Stimulated activated CD8-positive, alpha-beta memory T cell treated with anti-CD3 and anti-CD28 coated beads, Interleukin-15, amount 100 ng/mL, for 1 hour (primary cell): ENCODE results near the gene FOXN3.

Source experiments
- DNase-seq: peaks from one replicate; pipeline ENCODE4 v3.0.0-alpha.2; 2020; ENCODE audit warnings: low read depth

The FOXN3 gene

DNA sequence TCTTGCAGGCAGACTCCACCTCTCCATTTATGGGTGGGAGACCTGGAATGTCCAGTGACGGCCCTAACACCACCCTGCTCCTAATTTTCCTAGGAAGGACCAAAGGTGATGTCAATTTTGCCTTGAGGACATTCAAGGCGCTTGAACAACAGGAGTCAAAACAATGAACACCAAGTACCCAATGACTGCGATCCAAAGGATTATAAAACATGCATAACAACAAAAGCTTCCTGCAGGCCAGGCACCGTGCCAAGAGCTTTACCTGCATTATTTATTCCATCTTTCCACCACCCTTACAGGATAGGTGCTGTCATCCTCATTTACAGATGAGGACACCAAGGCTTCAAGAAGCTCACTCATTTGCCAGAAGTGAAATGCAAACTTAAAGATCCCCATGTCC lies 15.2 kb upstream of the FOXN3 start:
- no peak for DNase-seq

DNA sequence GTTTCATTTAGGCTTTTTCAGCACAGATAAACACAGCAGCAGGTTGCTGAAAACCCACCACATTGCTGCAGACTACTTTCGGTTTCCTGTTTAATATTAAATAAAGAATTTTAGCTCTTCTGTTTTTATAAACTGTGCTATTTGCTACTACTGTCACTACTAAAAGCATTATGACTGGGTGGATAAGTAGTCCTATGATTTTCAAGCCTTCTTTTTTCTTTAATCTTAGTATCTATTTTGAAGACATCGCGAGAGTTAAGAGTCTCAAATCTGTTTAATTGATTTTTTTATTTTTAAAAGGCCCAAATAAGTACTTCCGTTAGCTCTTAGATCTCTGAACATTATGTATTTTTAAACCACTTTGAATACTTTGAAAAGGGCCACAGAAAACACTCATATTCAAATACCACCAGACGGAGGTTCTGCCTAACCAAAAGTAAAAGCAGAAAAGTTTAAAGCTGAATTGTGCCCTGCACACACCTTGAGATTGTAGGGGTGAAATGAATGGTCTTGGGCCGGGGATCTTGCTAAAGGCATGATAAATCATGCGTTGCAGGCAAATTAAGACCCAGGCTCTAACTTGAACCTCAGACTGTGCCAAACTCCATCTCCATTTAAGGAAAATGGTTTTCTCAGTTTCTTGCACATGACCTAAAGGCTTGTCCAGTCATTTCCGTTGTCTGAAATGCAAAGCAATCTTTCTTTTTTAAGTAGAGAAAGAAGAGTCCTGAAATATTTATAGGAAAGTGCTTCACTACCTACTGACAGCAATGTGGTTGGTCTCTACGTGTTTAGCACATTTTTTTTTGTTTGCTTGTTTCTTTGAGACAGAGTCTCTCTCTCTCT lies 13.6 kb upstream of the FOXN3 start:
- no peak for DNase-seq

DNA sequence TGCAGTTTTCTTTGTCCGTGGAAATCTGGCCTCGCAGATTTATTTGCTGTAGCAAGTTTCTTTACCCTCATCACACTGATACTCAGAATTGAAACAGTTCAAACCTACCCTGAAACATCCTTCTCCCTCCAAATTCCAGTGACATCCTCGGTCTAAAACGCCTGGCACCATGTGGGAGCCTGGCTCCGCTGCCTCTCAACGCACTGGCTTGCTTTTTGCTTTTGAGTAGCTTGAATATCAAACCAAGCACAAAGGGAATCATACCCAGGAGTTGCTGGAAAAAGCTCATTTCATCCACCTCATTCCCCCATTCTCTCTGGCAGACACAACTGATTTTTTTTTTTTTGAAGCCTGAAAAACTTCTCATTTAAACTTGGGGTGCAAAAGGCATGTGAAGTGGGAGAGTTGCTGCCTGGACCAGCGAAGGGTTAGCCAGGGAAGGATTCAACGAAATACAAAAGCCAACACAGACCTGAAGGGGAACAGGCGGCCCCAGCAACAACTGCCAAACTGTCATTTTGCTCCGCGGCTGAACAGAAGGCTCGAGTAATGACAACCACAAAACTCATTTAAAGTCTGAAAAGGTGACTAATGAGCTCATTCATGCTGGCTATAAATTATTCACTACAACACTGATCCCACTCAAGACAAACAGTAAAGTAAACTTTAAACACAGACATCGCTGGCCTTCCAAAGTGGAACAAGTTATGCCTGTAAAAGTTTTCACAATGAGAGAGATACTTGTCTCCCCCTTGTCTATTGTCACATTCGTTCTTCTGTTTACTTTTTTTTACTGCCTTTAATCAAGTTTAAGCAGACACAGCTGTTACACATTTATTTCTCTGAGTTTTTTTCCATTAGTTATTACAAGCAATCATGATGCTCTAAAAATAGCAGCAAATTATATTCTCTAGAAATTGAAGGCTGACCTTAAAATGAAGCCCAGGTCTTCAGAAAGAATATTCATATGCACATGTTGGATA lies 12.5 kb upstream of the FOXN3 start:
- no peak for DNase-seq

DNA sequence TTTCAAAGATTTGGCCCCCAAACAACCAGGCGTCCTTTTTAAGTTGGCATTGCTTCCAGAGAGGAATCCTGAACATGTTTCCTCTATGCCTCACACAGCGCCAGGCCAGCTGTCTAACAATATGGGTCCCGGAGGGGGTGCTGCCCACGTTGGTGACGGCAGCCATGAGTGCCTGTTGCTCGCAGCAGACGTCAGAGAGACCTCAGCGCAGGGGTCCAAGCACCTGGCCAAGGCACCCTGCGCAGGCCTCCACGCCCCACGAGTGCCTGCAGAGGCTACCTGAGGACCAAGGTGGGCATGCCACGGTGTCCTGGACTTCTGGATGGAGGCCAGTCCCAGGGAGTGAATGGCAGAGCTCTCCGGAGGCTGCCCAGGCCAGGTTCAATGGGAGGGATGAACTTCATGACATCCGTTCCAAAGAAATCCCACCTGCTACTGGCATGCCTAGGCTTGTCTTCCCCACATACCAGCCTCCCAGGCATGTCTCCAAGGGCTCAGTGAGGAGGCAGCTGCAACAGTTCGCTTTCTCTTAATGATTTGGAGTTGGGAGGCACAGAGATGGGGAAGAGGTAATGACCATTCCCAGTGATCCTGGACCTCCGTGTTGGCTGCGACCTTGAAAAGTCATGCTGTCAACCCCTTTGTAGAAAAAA lies 11.6 kb upstream of the FOXN3 start:
- no peak for DNase-seq

DNA sequence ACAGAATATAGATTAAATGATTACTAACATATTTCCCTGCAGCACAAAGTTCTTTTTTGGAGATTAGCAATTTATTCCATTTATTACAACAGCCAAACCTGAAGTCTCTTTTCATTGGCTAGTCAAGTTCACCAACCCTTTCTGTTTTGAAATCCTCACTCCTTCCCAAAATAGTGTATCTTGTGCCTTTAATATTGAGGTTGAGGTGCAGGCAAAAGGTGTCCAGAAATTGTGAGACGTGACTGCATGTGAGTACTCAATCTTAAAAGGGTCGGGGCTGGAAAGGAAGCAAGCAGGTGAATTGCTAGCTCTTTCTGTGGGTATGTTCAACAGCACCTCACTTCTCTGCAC lies 11.1 kb upstream of the FOXN3 start:
- no peak for DNase-seq

DNA sequence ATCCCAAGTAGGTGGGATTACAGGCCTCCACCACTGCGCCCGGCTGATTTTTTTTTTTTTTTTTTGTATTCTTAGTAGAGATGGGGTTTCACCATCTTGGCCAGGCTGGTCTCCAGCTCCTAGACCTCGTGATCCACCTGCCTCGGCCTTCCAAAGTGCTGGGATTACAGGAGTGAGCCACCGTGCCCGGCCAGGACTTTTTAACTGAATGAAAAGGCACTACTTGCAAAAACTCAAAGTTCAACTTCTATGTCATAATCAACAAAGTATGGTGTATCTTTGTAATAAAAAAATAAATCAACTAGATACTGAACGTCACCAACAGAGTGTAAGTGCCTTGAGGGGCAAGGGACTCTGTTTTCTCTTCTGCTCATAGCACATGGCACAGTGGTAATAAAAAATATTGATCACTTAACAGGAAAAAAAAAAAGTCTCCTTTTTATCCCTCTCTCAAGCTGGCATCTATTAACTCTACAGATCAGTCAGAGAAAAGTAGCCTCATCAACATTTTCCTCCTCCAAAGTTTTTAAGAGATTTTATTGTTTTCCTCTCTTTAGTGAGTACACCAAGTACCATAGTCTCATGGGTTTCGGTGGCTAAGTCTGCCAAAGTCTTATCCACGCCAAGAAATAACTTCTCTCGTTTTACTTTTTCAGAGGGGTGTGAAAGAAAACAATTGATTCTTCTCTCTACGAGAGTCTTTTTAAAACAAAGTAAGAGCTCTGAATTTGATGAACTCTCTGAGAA lies 10.6 kb upstream of the FOXN3 start:
- DNase-seq, result no peak

DNA sequence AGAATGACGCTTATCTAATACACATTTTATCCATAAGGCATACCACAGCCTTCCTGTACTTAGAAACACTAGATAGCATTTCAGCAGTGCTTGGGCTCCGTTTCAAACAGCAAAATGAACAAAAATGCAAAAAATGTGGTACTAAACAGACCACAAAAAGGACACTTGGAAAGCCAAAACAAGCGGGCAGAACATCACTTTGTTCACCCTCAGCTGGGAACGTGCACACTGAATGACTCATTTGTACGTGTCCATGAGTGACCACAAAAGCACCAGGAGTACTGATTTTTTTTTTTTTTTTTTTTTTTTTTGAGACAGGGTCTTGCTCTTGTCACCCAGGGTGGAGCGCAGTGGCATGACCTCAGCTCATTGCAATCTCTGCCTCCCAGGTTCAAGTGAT lies 8.9 kb upstream of the FOXN3 start:
- no peak for DNase-seq

DNA sequence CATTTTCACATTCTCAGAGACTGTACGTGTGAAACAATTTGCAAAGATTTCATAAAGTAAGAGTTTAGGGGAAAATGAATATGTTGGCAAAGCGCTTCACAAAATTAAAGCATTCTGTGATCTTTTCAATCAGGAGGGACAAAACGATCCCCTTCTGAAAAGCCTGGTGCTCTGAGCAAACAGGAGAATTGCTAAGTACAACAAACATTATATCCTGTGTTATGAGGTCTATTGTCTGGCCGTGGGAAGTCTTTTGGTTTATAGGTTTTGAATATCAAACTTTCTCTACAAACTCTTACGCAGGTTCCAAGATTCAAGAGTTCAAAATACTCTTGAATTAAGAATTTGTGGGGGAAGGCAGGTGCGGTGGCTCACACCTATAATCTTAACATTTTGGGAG lies 7.2 kb upstream of the FOXN3 start:
- DNase-seq, result no peak

DNA sequence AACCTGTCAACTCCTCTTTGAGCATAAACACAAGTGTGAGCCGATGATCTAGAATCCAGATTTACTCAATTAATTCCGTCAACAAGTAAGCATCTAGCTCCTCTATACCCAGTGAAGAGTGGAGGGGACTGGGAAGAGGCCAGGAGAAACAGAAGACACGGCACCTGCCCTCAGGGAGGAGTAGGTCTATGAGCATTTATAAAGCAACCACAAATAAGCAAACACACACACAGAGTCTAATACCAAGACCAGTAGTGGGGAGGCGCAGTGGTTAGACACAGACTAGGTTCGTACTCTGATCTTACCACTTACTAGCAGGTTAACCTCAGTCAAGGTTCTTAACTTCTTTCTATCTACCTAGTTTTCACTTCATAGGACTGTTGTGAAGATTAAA lies 5.9 kb upstream of the FOXN3 start:
- no peak for DNase-seq

DNA sequence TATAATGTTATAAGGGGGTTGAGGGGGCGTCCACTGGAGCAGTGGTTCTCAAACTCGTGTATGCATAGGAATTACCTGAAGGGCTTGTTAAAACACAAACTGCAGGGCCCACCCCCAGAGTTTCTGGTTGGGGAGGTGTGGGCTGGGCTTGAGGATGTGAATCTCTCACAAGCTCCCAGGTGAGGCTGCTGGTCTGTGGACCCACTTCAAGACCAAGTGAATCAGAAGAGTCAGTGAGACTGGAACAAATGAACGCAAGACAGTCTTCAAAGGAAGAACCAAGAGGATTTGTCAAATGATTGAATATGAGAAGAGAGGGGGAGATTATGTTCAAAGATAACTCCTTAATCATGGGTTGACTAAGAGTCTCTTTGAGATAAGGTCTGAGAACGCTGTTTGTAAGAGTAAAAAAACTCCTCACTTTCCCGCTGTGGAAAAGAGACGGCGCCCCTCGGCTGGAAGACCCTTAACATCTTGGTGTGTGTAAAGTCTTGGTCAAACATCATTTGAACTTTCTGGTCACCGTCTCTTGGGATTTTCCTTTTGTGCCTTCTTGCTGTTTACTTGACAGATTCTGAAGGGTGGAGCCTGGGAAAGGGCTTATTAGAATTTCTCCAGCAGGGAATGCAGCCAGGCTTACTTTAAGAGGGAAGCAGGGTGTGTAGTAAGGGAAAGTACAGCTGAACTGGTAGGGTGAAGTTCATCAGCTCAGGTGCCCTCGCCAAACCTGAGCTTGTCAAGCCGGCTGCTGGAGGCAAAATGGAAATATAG lies 5.3 kb upstream of the FOXN3 start:
- no peak for DNase-seq

DNA sequence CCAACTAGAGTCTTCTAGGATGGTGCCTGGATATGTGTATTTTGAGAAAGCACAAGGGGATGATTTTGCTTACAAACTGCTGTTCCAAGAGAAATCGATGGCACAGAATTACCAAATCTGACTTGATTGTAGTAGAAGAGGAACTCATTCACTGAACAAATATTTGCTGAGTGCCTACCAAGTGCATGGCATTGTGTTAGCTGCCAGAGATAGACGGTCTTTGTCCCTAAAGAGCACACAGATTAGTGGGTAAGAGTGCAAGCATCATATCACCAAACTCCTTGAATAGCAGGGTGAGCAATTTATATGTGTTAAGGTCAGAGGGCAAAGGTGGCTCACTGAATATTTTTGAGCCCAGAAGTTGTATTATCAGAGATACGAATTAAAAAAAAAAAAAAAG lies 3.5 kb upstream of the FOXN3 start:
- DNase-seq, result no peak

DNA sequence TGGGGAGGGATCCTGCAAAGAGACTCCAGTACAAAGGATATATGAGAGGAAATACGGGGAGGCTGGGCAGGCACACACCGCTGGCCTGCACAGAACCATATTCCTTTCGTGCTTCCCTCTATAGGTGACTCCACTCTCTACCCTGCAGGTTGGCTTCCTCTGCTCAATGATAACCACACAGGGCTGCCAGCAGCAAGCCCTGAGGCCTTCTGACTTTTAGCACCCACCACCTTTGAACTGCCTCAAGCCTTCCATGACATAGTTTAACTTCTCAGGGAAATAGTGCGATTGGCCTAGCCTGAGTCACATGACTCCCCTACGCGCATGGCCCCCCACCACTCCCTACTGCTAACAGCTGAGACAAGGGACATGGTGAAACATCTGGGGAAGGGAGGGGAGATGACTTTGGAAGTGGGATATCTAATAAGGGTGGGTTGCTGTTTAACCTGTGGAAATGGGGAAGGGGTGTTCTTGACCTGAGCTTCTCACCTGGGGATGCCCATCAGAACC lies 3.0 kb upstream of the FOXN3 start:
- DNase-seq, result no peak

DNA sequence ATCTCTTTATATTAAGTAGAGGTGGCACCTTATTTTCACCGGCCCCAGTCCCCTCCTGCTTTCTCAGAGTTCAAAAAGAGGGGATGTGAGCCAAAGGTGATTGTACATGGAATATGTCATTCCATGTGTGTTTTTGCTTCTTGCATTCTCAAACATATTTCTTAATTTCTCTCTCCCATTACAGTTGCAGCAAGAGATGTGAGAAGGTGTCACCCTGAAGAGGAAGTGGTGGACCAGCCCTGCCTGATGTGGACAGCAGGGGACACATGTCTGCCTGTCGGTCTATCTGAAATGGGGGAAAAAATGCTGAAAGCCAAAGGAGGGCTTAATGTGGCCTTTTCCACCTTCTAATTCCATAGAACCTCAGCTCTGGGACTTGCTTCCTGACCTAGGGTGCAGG lies 1.9 kb upstream of the FOXN3 start:
- no peak for DNase-seq

DNA sequence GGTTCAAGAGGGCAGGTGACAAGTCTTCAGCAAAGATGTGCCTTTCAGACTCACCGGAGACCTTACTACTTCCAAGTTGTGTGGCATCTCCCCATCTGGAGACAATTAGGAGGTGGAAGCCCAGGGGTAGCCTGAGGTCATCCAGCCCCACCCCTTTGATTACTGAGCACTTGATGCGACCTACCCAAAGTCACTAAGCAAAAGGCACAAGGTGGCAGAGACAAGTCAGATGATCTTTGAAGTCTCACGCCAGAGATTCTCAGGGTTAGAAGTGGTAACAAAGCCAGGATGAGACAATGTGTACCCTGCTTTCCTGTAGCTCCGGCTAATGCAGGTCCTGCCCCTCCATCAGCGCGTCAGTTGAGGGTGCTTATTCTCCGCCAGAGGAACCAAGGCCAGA lies 1.4 kb upstream of the FOXN3 start:
- DNase-seq, result no peak

DNA sequence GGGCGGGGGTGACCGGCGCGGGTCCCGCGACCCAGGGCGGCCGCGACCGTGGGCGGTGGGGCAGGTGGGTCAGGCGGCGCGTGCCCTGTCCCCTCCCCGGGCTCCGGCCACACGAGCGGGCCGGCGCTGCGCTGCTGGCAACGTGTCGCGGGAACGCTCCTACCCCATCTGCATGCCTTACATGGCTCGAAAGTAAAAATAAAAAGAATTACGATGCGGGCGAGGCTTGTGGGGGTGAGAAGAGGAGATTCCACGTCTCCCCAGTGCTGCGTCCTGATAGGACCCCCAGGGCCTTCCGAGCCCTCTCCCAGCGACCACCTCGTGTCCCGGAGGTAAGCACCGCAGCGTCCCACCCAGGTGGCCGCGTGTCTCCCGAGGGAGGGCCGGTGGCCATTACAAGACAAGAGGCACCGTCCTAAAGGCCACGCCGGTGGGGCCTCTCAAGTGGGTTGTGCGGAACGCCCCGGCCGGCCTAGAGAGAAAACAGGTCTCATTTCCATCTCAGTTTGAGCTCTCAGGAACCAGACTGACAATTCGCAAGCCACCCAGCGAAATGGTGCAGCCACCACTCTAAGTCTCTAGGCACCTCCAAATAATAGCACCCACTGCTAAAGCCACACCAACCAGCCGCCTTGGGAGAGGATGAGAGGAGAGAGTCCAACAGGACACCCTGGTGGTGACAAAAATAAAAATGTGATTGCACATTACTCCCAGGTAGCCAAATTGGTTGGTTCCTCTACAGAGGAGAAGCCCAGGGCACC lies 612 bp upstream of the FOXN3 start:
- peak; percentile 24 for DNase-seq

DNA sequence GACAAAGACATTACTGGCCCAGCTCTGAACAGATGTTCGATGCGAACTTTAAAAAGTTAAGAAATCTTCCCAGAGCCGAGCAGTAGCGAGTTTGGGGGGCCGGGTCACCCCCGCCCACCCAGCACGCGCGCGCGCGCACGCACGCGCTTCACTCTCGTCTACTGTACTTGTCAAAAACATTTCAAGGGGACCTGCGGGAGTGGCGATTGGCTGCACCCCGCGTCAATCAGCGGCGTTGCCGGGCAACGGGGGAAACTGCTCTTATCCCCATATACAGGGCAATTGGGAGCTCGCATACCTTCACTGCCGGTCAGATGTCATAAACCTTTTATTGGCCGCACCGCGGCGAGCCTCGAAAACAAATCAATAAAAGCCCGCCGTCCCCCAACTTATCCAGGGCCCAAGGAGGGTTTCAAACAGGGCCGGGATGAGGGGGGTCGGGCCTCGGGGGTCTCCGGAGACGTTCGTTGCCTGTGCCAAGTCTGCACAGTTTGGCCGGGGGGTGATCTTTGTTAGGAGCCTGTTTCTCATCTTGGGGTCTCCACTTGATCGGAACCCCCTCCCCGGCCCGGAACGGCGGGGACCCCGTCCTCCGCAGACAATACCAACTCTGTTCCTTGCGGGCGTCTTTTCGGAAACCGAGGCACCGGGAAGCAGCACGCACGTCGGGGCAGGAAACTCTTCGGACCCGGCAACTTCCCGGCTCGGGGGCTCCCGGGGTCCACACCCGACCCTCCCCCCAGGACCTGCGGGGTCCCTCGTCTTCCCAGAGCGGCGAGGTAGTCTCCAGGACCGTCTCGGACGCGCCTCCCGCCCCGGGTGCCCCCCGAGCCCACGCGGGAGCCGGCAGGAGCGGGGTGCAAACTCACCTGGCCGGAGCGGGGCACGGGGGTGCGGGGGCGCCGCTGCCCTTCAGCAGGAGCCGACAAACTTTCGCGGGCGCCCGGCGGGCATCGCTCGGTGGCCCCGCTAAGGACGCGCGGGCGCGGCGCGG lies 734 bp downstream of the FOXN3 start:
- DNase-seq, result peak; percentile 99

DNA sequence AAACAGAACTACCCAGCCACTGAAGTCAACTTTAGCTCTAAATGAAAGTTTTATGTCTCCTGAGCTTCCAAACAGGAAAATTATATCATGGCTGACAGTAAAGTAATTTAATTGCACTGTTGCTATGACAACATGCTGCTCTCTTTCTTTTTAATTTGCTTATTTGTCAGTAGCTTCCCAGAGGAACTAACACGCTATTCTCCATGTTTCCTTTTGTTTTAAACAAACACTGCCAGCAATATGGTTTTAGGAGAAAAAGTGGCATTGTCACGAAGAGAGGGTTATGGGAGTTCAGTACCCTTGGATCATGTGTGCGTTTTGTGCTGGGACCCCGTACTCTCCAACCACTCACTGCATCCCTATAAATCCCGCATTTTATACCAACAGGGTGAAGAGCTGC lies 1.9 kb downstream of the FOXN3 start:
- no peak for DNase-seq

DNA sequence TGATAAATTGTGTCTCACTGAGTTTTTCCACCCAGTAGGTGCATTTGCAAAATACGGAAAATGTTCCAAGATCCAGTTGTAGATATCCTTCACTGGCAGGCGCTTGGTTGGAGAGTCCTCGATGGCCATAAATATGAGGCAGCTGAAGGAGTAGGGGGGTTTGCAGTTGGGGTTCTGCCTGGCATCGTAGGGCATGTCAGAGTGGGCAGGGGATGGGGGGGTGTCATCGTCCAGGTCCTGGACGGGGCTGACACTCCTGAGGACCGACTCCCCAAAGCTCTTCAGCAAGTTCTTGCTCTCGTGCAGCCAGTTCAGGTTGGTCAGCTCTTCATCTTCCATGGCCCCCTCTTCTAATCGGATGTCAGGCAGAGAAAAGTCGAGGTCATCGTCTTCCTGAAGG lies 5.1 kb downstream of the FOXN3 start:
- DNase-seq, result no peak

DNA sequence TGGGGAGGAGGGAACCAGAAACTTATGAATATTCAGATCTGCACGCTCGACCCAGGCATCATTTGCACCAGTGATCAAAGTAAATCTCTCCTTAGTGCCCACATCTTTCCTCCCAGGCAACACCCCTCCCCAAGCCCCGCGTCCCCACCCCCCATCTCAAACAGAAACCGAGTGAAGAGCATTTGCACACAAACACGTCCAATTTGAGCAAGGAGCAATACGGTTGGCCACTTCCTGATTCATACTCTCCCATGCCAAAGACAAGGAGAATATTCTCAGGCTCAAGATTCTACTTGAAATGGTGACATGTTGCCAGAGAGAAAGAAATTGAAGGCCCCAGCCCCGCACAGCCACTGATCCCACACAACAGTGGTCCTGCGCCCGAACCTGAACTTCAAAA lies 7.1 kb downstream of the FOXN3 start:
- no peak for DNase-seq
